GM06990 (cell line): ENCODE results near the gene TCEANC.
"Not testable (repeated sequence)": the region's sequence is repeated elsewhere in the genome, so short reads cannot be mapped to it uniquely, and the experiment has no call there.

Source experiments
- DNase-seq: peaks from one replicate; pipeline ENCODE4 v3.0.0-alpha.2; 2011; ENCODE audit not compliant: insufficient read length; ENCODE audit errors: extremely low read depth
- H3K27me3 ChIP-seq: replicated peaks from 2 replicates; pipeline ENCODE4 v1.6.0; 2011; ENCODE audit warnings: low read length; ENCODE audit not compliant: control insufficient read depth, insufficient read depth
- H3K36me3 ChIP-seq: 2 replicates; pipeline ENCODE4 v1.5.1; 2011; ENCODE audit warnings: low read length; ENCODE audit not compliant: control insufficient read depth, insufficient read depth
- H3K4me3 ChIP-seq: replicated peaks from 2 replicates; pipeline ENCODE4 v1.5.1; 2011; ENCODE audit warnings: low read depth, mild to moderate bottlenecking, control low read depth, low read length
- TF ChIP-seq, protein P1 (sequence below): IDR thresholded peaks from 2 replicates; pipeline ENCODE4 v1.5.1; 2011; ENCODE audit warnings: low read length, control low read depth, mild to moderate bottlenecking, inconsistent platforms; ENCODE audit not compliant: insufficient read depth, poor library complexity, severe bottlenecking

TCEANC gene

DNA sequence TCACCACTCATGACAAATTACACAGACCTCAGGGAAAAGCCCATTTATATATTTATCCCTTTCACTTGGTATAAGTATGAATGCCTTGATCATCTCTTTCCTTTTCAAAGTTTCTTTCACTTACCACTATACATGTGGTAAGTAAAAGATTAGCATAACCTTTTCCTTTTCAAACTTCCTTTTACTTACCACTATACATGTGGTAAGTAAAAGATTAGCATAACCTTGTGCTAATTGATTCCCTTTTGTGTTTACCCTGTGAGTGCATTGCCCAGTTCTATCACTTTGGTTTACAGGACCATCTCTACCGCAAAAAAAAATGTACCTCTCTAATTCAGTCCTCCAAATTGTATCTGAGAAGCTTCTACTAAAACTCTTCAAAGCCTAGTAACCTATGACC, 32.7 kb upstream of the TCEANC start:
- H3K27me3 ChIP-seq: no peaks in the 10 kb centered on the region
- no peak overlapping the region for H3K4me3 ChIP-seq
- DNase-seq: no peak
- TF ChIP-seq, protein P1, sequence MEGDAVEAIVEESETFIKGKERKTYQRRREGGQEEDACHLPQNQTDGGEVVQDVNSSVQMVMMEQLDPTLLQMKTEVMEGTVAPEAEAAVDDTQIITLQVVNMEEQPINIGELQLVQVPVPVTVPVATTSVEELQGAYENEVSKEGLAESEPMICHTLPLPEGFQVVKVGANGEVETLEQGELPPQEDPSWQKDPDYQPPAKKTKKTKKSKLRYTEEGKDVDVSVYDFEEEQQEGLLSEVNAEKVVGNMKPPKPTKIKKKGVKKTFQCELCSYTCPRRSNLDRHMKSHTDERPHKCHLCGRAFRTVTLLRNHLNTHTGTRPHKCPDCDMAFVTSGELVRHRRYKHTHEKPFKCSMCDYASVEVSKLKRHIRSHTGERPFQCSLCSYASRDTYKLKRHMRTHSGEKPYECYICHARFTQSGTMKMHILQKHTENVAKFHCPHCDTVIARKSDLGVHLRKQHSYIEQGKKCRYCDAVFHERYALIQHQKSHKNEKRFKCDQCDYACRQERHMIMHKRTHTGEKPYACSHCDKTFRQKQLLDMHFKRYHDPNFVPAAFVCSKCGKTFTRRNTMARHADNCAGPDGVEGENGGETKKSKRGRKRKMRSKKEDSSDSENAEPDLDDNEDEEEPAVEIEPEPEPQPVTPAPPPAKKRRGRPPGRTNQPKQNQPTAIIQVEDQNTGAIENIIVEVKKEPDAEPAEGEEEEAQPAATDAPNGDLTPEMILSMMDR: no peak
- H3K36me3 ChIP-seq: no peaks in the 10 kb centered on the region

DNA sequence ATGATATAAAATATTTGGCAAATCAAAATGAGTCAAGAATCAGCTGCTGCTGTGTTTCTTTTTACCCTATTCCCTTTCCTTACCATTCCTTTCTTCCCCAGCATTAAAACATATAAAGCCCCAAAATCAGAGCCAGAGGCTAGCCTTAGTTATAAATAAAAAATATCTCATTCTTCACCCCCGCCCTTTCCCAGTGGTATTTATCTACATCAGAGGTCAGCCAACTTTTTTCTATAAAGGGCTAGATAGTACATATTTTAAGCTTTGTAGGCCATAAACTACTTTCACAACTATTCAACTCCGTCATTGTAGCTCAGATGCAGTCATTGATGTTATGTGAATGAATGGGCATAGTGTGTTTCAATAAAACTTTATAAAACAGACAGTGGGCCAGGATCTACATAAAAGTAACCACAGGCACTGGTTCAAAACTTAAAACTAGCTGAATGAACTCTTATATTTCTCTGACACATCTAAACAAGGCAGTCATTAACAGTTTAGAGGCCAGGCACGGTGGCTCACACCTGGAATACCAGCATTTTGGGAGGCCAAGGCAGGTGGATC, 30.5 kb upstream of the TCEANC start:
- Histone ChIP-seq H3K4me3 (no peak overlapping the region), H3K36me3 (no peaks in the 10 kb centered on the region), H3K27me3 (no peaks in the 10 kb centered on the region)
- no peak for DNase-seq
- TF ChIP-seq, protein P1: no peak

DNA sequence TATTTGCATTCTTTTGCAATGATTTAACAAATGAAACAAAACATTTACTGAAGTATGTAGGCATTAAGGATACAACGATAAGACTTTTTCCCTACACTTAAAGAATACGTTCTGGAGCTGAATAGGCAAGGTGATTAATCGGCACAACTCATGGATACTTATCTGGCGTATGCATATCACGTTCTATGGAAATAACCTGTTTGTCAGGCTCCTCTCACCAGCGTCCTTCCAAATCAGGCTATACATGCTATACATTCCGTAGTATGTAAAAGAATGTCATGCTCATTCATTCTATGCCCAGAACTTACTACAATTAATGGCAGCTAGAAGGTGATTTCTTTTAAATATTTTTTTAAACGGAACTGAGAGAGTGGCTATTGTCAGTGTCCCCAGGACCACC, 25.6 kb upstream of the TCEANC start:
- Histone ChIP-seq H3K36me3 (no peaks in the 10 kb centered on the region), H3K27me3 (no peaks in the 10 kb centered on the region), H3K4me3 (no peak overlapping the region)
- no peak for DNase-seq
- TF ChIP-seq, protein P1: no peak

DNA sequence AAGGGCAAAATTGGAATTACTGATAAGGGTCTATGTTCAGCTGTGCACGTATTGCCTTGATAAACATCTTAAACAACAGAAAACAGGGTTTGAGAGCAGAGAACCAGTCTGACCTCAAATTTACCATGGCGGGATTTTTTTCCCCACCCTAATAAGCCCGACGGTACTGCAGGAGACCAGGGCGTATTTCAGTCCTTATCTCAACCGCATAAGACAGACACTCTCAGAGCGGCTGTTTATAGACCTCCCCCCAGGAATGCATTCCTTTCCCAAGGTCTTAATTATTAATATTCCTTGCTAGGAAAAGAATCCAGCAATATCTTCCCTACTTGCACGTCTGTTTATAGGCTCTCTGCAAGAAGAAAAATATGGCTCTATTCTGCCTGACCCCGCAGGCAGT, 15.7 kb upstream of the TCEANC start:
- H3K4me3 ChIP-seq, DNase-seq, H3K36me3 ChIP-seq, H3K27me3 ChIP-seq: not testable (repeated sequence)

DNA sequence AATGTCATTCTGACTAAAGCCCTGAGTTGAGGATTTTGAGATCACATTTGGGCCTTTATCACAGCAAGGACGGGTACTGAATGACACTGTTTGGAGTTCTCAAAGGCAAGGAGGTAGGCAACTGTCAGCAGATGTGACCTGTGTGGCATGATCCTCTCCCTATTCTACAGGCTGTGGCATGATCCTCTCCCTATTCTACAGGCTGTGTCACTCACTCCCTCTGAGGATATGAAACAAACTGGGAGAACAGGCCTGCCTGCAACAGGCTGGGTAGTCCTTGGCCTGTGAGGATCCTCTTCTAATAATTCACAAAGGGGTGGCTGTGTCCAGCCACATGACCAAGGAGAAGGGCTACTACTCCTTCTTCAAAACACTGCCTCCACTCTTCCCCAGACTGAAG, 14.9 kb upstream of the TCEANC start:
- no peak for DNase-seq
- Histone ChIP-seq H3K4me3 (no peak overlapping the region), H3K27me3 (no peaks in the 10 kb centered on the region; the same call in 1 of the 2 replicates), H3K36me3 (no peaks in the 10 kb centered on the region)
- TF ChIP-seq, protein P1: no peak

DNA sequence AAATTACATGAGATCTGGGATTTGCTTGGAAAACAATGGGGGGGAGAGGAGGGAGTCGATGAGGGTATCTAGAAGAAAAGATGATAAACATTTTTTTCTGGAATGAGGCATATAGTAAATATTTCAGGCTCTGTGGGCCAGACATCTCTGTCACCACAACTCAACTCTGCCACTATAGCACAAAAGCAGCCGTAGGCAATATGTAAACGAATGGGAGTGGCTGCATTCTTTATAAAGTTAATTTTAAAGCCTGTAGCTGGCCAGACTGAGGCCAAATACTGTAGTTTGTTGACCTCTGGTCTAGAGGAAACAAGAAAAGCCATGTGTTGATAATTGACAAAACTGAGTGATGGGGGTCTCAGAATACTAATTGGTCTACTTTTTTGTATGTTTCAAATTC, 14.1 kb upstream of the TCEANC start:
- no peaks in the 10 kb centered on the region for H3K36me3 ChIP-seq
- no peak overlapping the region for H3K4me3 ChIP-seq
- H3K27me3 ChIP-seq: no peaks in the 10 kb centered on the region; the same call in 1 of the 2 replicates
- TF ChIP-seq, protein P1: no peak
- DNase-seq: no peak

DNA sequence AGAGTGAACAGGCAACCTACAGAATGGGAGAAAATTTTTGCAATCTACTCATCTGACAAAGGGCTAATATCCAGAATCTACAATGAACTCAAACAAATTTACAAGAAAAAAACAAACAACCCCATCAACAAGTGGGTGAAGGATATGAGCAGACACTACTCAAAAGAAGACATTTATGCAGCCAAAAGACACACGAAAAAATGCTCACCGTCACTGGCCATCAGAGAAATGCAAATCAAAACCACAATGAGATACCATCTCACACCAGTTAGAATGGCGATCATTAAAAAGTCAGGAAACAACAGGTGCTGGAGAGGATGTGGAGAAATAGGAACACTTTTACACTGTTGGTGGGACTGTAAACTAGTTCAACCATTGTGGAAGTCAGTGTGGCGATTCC, 11.3 kb upstream of the TCEANC start:
- DNase-seq, H3K36me3 ChIP-seq, H3K27me3 ChIP-seq, H3K4me3 ChIP-seq: not testable (repeated sequence)
